ENCODE measurements around the gene PRKN.

DNA sequence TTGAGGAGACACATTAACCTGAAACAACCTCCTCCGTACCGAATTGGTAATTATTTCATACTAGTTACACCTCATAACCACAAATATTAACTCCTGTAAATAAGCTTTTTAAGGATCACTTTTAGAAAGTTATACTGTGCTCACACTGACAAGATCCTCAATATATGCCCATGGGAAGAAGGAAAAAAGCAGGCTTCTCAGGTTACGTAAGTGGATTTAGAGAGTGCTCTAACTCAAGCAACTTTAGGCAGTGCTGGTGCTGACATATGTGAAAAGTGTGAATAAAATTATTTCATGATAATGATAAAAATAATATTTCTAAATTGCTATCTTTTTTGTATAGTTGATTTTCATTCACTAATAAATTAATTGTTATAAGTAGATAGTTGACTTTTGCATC, 76.1 kb downstream of the PRKN start:
- TF ChIP-seq, protein P1, sequence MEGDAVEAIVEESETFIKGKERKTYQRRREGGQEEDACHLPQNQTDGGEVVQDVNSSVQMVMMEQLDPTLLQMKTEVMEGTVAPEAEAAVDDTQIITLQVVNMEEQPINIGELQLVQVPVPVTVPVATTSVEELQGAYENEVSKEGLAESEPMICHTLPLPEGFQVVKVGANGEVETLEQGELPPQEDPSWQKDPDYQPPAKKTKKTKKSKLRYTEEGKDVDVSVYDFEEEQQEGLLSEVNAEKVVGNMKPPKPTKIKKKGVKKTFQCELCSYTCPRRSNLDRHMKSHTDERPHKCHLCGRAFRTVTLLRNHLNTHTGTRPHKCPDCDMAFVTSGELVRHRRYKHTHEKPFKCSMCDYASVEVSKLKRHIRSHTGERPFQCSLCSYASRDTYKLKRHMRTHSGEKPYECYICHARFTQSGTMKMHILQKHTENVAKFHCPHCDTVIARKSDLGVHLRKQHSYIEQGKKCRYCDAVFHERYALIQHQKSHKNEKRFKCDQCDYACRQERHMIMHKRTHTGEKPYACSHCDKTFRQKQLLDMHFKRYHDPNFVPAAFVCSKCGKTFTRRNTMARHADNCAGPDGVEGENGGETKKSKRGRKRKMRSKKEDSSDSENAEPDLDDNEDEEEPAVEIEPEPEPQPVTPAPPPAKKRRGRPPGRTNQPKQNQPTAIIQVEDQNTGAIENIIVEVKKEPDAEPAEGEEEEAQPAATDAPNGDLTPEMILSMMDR (IDR thresholded peaks at IDR 0.05; ENCODE audit: borderline replicate concordance, extremely low read depth, low read length, poor library complexity, severe bottlenecking) = no peak
- TF ChIP-seq EZH2 (IDR thresholded peaks at IDR 0.05; ENCODE audit: borderline replicate concordance, low read depth, low read length, severe bottlenecking) = no peak

Measured in DND-41 (cell line).